ENCODE data around the gene TRPM8. TPM values are rescaled to one million over a fixed set of nuclear protein-coding genes. Genes with fewer than 3 reads are reported as not detected.
"Not testable (repeated sequence)": the region's sequence is repeated elsewhere in the genome, so short reads cannot be mapped to it uniquely, and the experiment has no call there.

The TRPM8 gene
- total RNA-seq, 1 experiment from 2014 or later: not detected

- no peak for DNase-seq (ENCODE audit: low spot score)
Measured at GRCh38 chr2:233936089-233936488, 18.9 kb downstream of the TRPM8 start.

- DNase-seq (ENCODE audit: low spot score): no peak
Measured at GRCh38 chr2:233938676-233939370, 21.6 kb downstream of the TRPM8 start.

GRCh38 chr2:233940376-233941276, 23.5 kb downstream of the TRPM8 start:
- peak; percentile 55 for DNase-seq (ENCODE audit: low spot score)

- DNase-seq (ENCODE audit: low spot score): no peak
Measured at GRCh38 chr2:233942731-233943130, 25.6 kb downstream of the TRPM8 start.

- DNase-seq (ENCODE audit: low spot score): no peak
Measured at GRCh38 chr2:233944269-233944668, 27.1 kb downstream of the TRPM8 start.

GRCh38 chr2:233944722-233945121, 27.5 kb downstream of the TRPM8 start:
- DNase-seq (ENCODE audit: low spot score): no peak

- no peak for DNase-seq (ENCODE audit: low spot score)
Measured at GRCh38 chr2:233945146-233945545, 28.0 kb downstream of the TRPM8 start.

- no peak for DNase-seq (ENCODE audit: low spot score)
Measured at GRCh38 chr2:233950078-233950825, 33.1 kb downstream of the TRPM8 start.

- no peak for DNase-seq (ENCODE audit: low spot score)
Measured at GRCh38 chr2:233952335-233952734, 35.2 kb downstream of the TRPM8 start.

GRCh38 chr2:233953087-233953801, 36.1 kb downstream of the TRPM8 start:
- no peak for DNase-seq (ENCODE audit: low spot score)

GRCh38 chr2:233960203-233960602, 43.0 kb downstream of the TRPM8 start:
- no peak for DNase-seq (ENCODE audit: low spot score)

GRCh38 chr2:233961905-233962304, 44.7 kb downstream of the TRPM8 start:
- DNase-seq (ENCODE audit: low spot score): no peak

- no peak for DNase-seq (ENCODE audit: low spot score)
Measured at GRCh38 chr2:233964581-233964980, 47.4 kb downstream of the TRPM8 start.

- DNase-seq (ENCODE audit: low spot score): no peak
Measured at GRCh38 chr2:233965032-233965603, 47.9 kb downstream of the TRPM8 start.

GRCh38 chr2:233965646-233966045, 48.5 kb downstream of the TRPM8 start:
- not testable (repeated sequence) for DNase-seq (ENCODE audit: low spot score)

- DNase-seq (ENCODE audit: low spot score): no peak
Measured at GRCh38 chr2:233966388-233966787, 49.2 kb downstream of the TRPM8 start.

GRCh38 chr2:233967164-233967563, 50.0 kb downstream of the TRPM8 start:
- no peak for DNase-seq (ENCODE audit: low spot score)

- DNase-seq (ENCODE audit: low spot score): no peak
Measured at GRCh38 chr2:233968556-233968955, 51.4 kb downstream of the TRPM8 start.

- not testable (repeated sequence) for DNase-seq (ENCODE audit: low spot score)
Measured at GRCh38 chr2:233972460-233972859, 55.3 kb downstream of the TRPM8 start.

- DNase-seq (ENCODE audit: low spot score): peak; percentile 3
Measured at GRCh38 chr2:233972941-233973575, 55.9 kb downstream of the TRPM8 start.

- no peak for DNase-seq (ENCODE audit: low spot score)
Measured at GRCh38 chr2:233973786-233974185, 56.6 kb downstream of the TRPM8 start.

All from HT-29 (cell line).